GM19025 (cell line): ENCODE measurements around the gene ARVCF.
A peak's percentile ranks its signal among the peaks of the same experiment; 100 is the strongest.

Source experiments
- ATAC-seq: cut with Tn5 transposase; IDR thresholded peaks from one replicate; pipeline ENCODE4 v1.9.1; 2021; ENCODE audit warnings: mild to moderate bottlenecking, low read depth, moderate library complexity; ENCODE audit not compliant: unreplicated experiment

ARVCF gene

GRCh38 chr22:20018001-20018400, 1.4 kb upstream of the ARVCF start:
- no peak for ATAC-seq

GRCh38 chr22:20017622-20017958, 967 bp upstream of the ARVCF start:
- no peak for ATAC-seq

- ATAC-seq = peak; percentile 2
These were observed 471 bp downstream of the ARVCF start for GRCh38 chr22:20015971-20016733.

GRCh38 chr22:20015187-20015625, 1.4 kb downstream of the ARVCF start:
- no peak for ATAC-seq

GRCh38 chr22:20014526-20015186, 2.0 kb downstream of the ARVCF start:
- ATAC-seq = no peak

- ATAC-seq = no peak
These were observed 3.2 kb downstream of the ARVCF start for GRCh38 chr22:20013382-20013871.

GRCh38 chr22:20012741-20013331, 3.8 kb downstream of the ARVCF start:
- ATAC-seq = no peak

GRCh38 chr22:20011993-20012740, 4.5 kb downstream of the ARVCF start:
- ATAC-seq = no peak

GRCh38 chr22:20011123-20011992, 5.3 kb downstream of the ARVCF start:
- no peak for ATAC-seq

GRCh38 chr22:20010307-20011122, 6.1 kb downstream of the ARVCF start:
- ATAC-seq = no peak

GRCh38 chr22:20009582-20010306, 6.9 kb downstream of the ARVCF start:
- ATAC-seq = no peak

- no peak for ATAC-seq
These were observed 7.6 kb downstream of the ARVCF start for GRCh38 chr22:20009018-20009491.

GRCh38 chr22:20008221-20008995, 8.2 kb downstream of the ARVCF start:
- no peak for ATAC-seq

- ATAC-seq = no peak
These were observed 12.2 kb downstream of the ARVCF start for GRCh38 chr22:20004464-20004863.

GRCh38 chr22:20003304-20003703, 13.3 kb downstream of the ARVCF start:
- ATAC-seq = no peak

- ATAC-seq = no peak
These were observed 14.0 kb downstream of the ARVCF start for GRCh38 chr22:20002636-20003035.

GRCh38 chr22:20002128-20002527, 14.5 kb downstream of the ARVCF start:
- ATAC-seq = no peak
